SH-SY5Y (cell line): ENCODE measurements around the gene SH3YL1.

ENCODE experiments used
- GATA2 ChIP-seq: IDR thresholded peaks from 2 replicates; pipeline ENCODE4 v1.6.1; 2011; ENCODE audit warnings: mild to moderate bottlenecking, low read depth, low read length
- GATA3 ChIP-seq: IDR thresholded peaks from 2 replicates; pipeline ENCODE4 v1.6.1; 2011; ENCODE audit warnings: low read depth, mild to moderate bottlenecking, low read length, moderate library complexity

DNA sequence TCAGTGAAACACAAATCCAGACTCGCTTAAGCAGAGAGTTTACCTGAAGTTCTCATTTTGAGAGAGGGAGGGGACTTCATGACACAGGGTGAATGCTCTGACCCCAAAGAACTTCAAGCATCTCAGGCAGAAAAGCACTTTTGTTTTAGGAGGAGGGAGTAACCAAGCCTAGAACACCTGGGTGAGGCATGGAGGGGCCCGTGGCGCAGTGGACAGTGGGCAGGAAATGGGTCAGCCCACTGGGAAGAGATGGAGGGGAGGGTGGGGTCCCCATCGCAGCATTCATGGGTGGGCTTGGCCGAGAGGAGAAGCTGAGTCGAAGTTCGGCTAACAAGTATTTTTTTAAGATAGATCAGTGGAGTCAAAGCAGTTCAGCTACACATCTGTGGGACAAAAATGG, 67.9 kb downstream of the SH3YL1 start:
- TF ChIP-seq GATA3, result no peak
- TF ChIP-seq GATA2, result no peak
